ENCODE data around the gene KREMEN2.
"Not testable (repeated sequence)": the region's sequence is repeated elsewhere in the genome, so short reads cannot be mapped to it uniquely, and the experiment has no call there.

KREMEN2 gene

GRCh38 chr16:2939968-2940367 lies 24.1 kb upstream of the KREMEN2 start:
- no peak for DNase-seq (ENCODE audit: low read depth in 3 of 3)

- DNase-seq (ENCODE audit: low read depth in 3 of 3), result no peak
These were observed 22.0 kb upstream of the KREMEN2 start for GRCh38 chr16:2942045-2942444.

GRCh38 chr16:2943716-2944115 lies 20.4 kb upstream of the KREMEN2 start:
- not testable (repeated sequence) for DNase-seq (ENCODE audit: low read depth in 3 of 3)

GRCh38 chr16:2946649-2947048 lies 17.4 kb upstream of the KREMEN2 start:
- no peak for DNase-seq (ENCODE audit: low read depth in 3 of 3)

GRCh38 chr16:2948807-2949704 lies 15.0 kb upstream of the KREMEN2 start:
- no peak for DNase-seq (ENCODE audit: low read depth in 3 of 3)

GRCh38 chr16:2949705-2950352 lies 14.2 kb upstream of the KREMEN2 start:
- no peak for DNase-seq (ENCODE audit: low read depth in 3 of 3)

- no peak for DNase-seq (ENCODE audit: low read depth in 3 of 3)
These were observed 13.7 kb upstream of the KREMEN2 start for GRCh38 chr16:2950353-2950724.

GRCh38 chr16:2950773-2951172 lies 13.3 kb upstream of the KREMEN2 start:
- DNase-seq (ENCODE audit: low read depth in 3 of 3), result no peak

GRCh38 chr16:2952679-2953078 lies 11.4 kb upstream of the KREMEN2 start:
- no peak for DNase-seq (ENCODE audit: low read depth in 3 of 3)

GRCh38 chr16:2953706-2954627 lies 10.1 kb upstream of the KREMEN2 start:
- no peak for DNase-seq (ENCODE audit: low read depth in 3 of 3)

GRCh38 chr16:2954656-2955381 lies 9.3 kb upstream of the KREMEN2 start:
- DNase-seq (ENCODE audit: low read depth in 3 of 3), result no peak

- DNase-seq (ENCODE audit: low read depth in 3 of 3), result no peak
These were observed 8.7 kb upstream of the KREMEN2 start for GRCh38 chr16:2955438-2955778.

GRCh38 chr16:2955779-2956578 lies 8.1 kb upstream of the KREMEN2 start:
- DNase-seq (ENCODE audit: low read depth in 3 of 3), result no peak

GRCh38 chr16:2956579-2956956 lies 7.5 kb upstream of the KREMEN2 start:
- DNase-seq (ENCODE audit: low read depth in 3 of 3), result no peak

GRCh38 chr16:2959206-2959605 lies 4.9 kb upstream of the KREMEN2 start:
- no peak for DNase-seq (ENCODE audit: low read depth in 3 of 3)

GRCh38 chr16:2960183-2961010 lies 3.7 kb upstream of the KREMEN2 start:
- no peak for DNase-seq (ENCODE audit: low read depth in 3 of 3)

GRCh38 chr16:2962334-2963073 lies 1.6 kb upstream of the KREMEN2 start:
- no peak for DNase-seq (ENCODE audit: low read depth in 3 of 3)

GRCh38 chr16:2963074-2963722 lies 877 bp upstream of the KREMEN2 start:
- no peak for DNase-seq (ENCODE audit: low read depth in 3 of 3)

Measured in stimulated activated CD4-positive, alpha-beta T cell treated with anti-CD3 and anti-CD28 coated beads, TNF-alpha, amount 100 ng/mL, for 24 hours (primary cell).